AG10803 (cell line): ENCODE data around the gene HGF.

Experiments
- DNase-seq: peaks from one replicate; pipeline ENCODE4 v3.0.0; 2010; ENCODE audit warnings: low read depth
- H3K4me3 ChIP-seq: 2 replicates; pipeline ENCODE4 v1.5.1; 2011; ENCODE audit warnings: mild to moderate bottlenecking, low read length, control low read depth
- CTCF ChIP-seq: conservative IDR thresholded peaks from 2 replicates; pipeline ENCODE4 v1.5.1; 2011; ENCODE audit warnings: mild to moderate bottlenecking, low read length, control low read depth, inconsistent platforms

The HGF gene

GRCh38 chr7:81802251-81802650 lies 32.4 kb upstream of the HGF start:
- TF ChIP-seq CTCF, result no peak
- no peak for DNase-seq
- no peak overlapping the region for H3K4me3 ChIP-seq

- no peak for DNase-seq
- TF ChIP-seq CTCF, result no peak
- no peak overlapping the region for H3K4me3 ChIP-seq
Observed at GRCh38 chr7:81801532-81801931, 31.7 kb upstream of the HGF start.

- DNase-seq, result no peak
- no peak for TF ChIP-seq CTCF
- no peak overlapping the region for H3K4me3 ChIP-seq
Observed at GRCh38 chr7:81791568-81792518, 22.0 kb upstream of the HGF start.

- no peak for TF ChIP-seq CTCF
- no peak for DNase-seq
Observed at GRCh38 chr7:81790686-81791085, 20.8 kb upstream of the HGF start.

GRCh38 chr7:81790120-81790500 lies 20.3 kb upstream of the HGF start:
- DNase-seq, result no peak
- H3K4me3 ChIP-seq, result no peak overlapping the region
- TF ChIP-seq CTCF, result no peak

More at GRCh38 chr7:81790686-81791085, 20.8 kb upstream of the HGF start:
- no peak overlapping the region for H3K4me3 ChIP-seq

- no peak overlapping the region for H3K4me3 ChIP-seq
- peak; percentile 20 for DNase-seq
- TF ChIP-seq CTCF, result no peak
Observed at GRCh38 chr7:81789406-81790119, 19.7 kb upstream of the HGF start.
